Natural killer cell (primary cell): Measurements from ENCODE around the gene PHF14. TPM values are rescaled to one million over a fixed set of nuclear protein-coding genes. Genes with fewer than 3 reads are reported as not detected.

ENCODE experiments used
- ATAC-seq, 3 donors: fragments of 150-1000 bp in 2 of 3; fragments of 200-7000 bp in 1 of 3; cut with Tn5 transposase; 1 replicate in 1 of 3; 2 replicates in 2 of 3; pipeline ENCODE4 v1.10.0; 2021; ENCODE audit warnings: mild to moderate bottlenecking in 2 of 3, moderate library complexity in 2 of 3
- DNase-seq, 2 donors: peaks; one replicate each; pipeline versions ENCODE4 v3.0.0 to v3.0.0-alpha.2; 2013 to 2021; ENCODE audit warnings: mixed read lengths in 1 of 2
- H3K27ac ChIP-seq: one replicate; pipeline ENCODE4 v1.5.1; 2013; ENCODE audit warnings: mild to moderate bottlenecking, low read length
- H3K27me3 ChIP-seq: one replicate; pipeline ENCODE4 v1.6.1; 2013; ENCODE audit warnings: low read length; ENCODE audit not compliant: control insufficient read depth, insufficient read depth
- H3K36me3 ChIP-seq: one replicate; pipeline ENCODE4 v1.6.1; 2013; ENCODE audit warnings: low read length; ENCODE audit not compliant: control insufficient read depth, insufficient read depth
- H3K4me1 ChIP-seq: one replicate; pipeline ENCODE4 v1.6.1; 2013; ENCODE audit warnings: low read length; ENCODE audit not compliant: control insufficient read depth, insufficient read depth
- H3K4me3 ChIP-seq: one replicate; pipeline ENCODE4 v1.5.1; 2013; ENCODE audit warnings: low read length
- H3K9me3 ChIP-seq: one replicate; pipeline ENCODE4 v1.6.1; 2013; ENCODE audit warnings: low read length; ENCODE audit not compliant: control insufficient read depth, insufficient read depth
- H3K27ac Mint-ChIP-seq, 2 donors: one replicate each; pipeline ENCODE4 v1.8.0; 2022; ENCODE audit warnings: mild to moderate bottlenecking in 2 of 2, mixed read lengths in 2 of 2, moderate library complexity in 1 of 2
- H3K27me3 Mint-ChIP-seq, 2 donors: one replicate each; pipeline ENCODE4 v1.8.0; 2022; ENCODE audit warnings: low read depth in 2 of 2, mixed read lengths in 2 of 2
- H3K36me3 Mint-ChIP-seq: one replicate; pipeline ENCODE4 v1.8.0; 2022; ENCODE audit warnings: mixed read lengths
- H3K4me1 Mint-ChIP-seq, 2 donors: one replicate each; pipeline ENCODE4 v1.8.0; 2022; ENCODE audit warnings: mixed read lengths in 2 of 2
- H3K4me3 Mint-ChIP-seq: one replicate; pipeline ENCODE4 v1.8.0; 2022; ENCODE audit warnings: mild to moderate bottlenecking, moderate library complexity, mixed read lengths
- H3K9me3 Mint-ChIP-seq, 2 donors: one replicate each; pipeline ENCODE4 v1.8.0; 2022; ENCODE audit warnings: mixed read lengths in 2 of 2
- WGBS: methylation state at CpG from one replicate; pipeline ENCODE4 v1.1.7; 2013; ENCODE audit warnings: missing lambda C conversion rate; ENCODE audit not compliant: insufficient coverage; 5-methylcytosine and 5-hydroxymethylcytosine counted together
- intact Hi-C: fragments of 100-400 bp; cut with micrococcal nuclease; formaldehyde crosslinking; loops from one replicate; pipeline ENCODE4 v1.14.2; 2022
- total RNA-seq, 4 donors: library from RNA; stranded (reverse); fragments of 120-200 nt in 1 of 4; gene quantifications; one replicate each; pipeline versions ENCODE4 v1.2.3 to v1.2.4, GENCODE V29; 2013 to 2022
- TF ChIP-seq, protein P1 (sequence below): fragments of 200-600 bp; IDR thresholded peaks from one replicate; pipeline ENCODE4 v1.8.0; 2022; ENCODE audit warnings: antibody characterized with exemption

The PHF14 gene
- total RNA-seq, 3 donors from 2014 or later (not counting 1 experiment from before 2014, with no cell fraction given), result 23.6 to 30.8 (median 27.7) TPM

DNA sequence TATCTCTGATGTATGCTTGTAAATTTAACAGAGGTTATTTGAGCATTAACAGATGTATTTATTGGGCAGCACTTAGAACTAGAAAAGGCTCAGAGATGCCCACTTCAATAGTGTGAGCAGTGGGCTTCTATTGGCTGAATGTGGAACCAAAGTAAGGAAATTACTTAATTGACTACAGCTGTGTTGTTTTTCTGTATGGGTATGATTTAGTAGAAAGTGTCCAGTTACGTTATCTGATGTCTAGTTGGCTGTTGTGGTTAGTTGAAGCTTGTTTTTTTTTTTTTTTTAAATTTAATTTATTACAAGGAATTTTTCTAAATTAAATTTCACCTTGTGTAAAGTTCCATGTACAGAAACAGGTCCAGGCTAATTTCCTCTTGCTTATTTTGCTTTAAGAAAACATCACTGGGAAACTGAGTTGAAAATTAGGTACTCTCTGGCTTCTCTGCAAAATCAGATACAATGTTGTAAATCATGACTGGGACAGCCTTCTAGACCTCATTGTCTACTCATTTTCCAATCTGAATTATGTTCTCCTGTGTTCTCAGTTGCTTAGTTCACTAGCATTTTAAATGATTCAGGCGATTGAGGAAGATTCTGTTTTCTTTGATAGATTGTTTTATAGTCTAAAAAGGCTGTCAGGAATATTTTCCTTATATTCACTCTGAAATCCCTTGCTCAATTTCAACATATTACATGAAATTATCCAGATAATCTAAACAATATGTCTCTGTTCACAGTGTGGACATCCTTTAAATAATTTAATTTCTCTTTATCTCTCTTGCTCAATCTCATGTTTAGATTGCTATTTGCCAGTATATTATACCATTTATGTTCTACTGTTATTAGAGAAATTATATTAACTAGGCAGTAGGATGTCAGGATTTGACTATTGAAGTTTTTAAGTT, 53.0 kb downstream of the PHF14 start:
- H3K4me1 Mint-ChIP-seq, result peaks cover 18 to 20% of the 10 kb centered on the region in 2 donors
- no peak overlapping the region for H3K4me3 Mint-ChIP-seq
- H3K27ac Mint-ChIP-seq, result no peak overlapping the region
- intact Hi-C loops, result no loop called here
- H3K27me3 Mint-ChIP-seq, result no peaks in the 10 kb centered on the region
- WGBS, result no CpG with 5 or more reads among the region's 2 CpGs
- TF ChIP-seq, protein P1, sequence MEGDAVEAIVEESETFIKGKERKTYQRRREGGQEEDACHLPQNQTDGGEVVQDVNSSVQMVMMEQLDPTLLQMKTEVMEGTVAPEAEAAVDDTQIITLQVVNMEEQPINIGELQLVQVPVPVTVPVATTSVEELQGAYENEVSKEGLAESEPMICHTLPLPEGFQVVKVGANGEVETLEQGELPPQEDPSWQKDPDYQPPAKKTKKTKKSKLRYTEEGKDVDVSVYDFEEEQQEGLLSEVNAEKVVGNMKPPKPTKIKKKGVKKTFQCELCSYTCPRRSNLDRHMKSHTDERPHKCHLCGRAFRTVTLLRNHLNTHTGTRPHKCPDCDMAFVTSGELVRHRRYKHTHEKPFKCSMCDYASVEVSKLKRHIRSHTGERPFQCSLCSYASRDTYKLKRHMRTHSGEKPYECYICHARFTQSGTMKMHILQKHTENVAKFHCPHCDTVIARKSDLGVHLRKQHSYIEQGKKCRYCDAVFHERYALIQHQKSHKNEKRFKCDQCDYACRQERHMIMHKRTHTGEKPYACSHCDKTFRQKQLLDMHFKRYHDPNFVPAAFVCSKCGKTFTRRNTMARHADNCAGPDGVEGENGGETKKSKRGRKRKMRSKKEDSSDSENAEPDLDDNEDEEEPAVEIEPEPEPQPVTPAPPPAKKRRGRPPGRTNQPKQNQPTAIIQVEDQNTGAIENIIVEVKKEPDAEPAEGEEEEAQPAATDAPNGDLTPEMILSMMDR, result no peak
- Histone ChIP-seq H3K27me3 (no peaks in the 10 kb centered on the region), H3K4me3 (no peak overlapping the region), H3K4me1 (peaks cover 6% of the 10 kb centered on the region), H3K27ac (no peak overlapping the region), H3K36me3 (peaks cover 4% of the 10 kb centered on the region), H3K9me3 (no peaks in the 10 kb centered on the region)
- no peaks in the 10 kb centered on the region for H3K9me3 Mint-ChIP-seq
- peaks cover 9% of the 10 kb centered on the region for H3K36me3 Mint-ChIP-seq
- ATAC-seq (no peak), DNase-seq (no peak)

DNA sequence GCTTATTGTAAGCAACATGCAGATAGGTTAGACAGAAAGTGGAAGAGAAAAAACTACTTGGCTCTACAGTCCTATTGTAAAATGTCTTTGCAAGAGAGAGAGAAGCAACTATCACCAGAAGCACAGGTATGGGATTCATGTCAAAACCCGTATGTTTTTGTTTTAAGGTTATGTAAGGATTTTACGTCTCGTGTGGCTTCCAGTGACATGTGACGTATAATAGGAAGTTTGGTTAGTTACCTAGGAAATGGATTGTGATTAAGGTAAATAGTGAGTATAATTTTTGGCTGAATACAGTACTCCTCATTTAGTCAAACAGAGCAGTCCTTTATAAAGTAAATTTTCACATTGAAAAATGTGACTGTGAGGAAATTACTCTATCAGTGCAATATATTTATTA, 62.0 kb downstream of the PHF14 start:
- Histone ChIP-seq H3K27ac (no peak overlapping the region), H3K36me3 (peaks cover 14% of the 10 kb centered on the region), H3K9me3 (no peaks in the 10 kb centered on the region), H3K27me3 (no peaks in the 10 kb centered on the region), H3K4me3 (no peak overlapping the region), H3K4me1 (no peaks in the 10 kb centered on the region)
- H3K36me3 Mint-ChIP-seq, result peaks cover 11% of the 10 kb centered on the region
- ATAC-seq (no peak), DNase-seq (no peak)
- no peaks in the 10 kb centered on the region for H3K4me1 Mint-ChIP-seq
- H3K4me3 Mint-ChIP-seq, result no peak overlapping the region
- H3K27ac Mint-ChIP-seq, result no peak overlapping the region
- no peaks in the 10 kb centered on the region for H3K27me3 Mint-ChIP-seq
- H3K9me3 Mint-ChIP-seq, result no peaks in the 10 kb centered on the region
- intact Hi-C loops, result no loop called here
- TF ChIP-seq, protein P1, result no peak
- WGBS, result 91% methylated on average over 4 of the region's 4 CpGs

DNA sequence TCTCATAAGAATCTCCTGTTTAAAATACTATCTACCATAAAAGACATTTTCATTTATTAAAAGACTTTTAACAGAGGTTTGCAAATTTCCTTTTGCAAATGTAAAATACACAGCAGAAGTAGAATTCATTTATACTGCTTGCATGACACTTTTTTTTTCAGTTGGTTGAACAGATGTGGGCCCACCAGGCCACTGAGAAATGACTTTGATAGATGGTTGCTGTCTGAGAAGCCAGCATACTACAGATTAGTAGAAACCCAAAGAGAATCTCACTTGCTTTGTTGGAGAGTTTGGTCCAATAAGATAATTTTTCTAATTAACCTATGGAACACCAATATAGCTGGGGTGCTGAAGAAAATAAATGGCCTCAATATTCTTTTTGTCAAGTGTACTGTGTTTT, 66.3 kb downstream of the PHF14 start:
- TF ChIP-seq, protein P1, result no peak
- Mint-ChIP-seq H3K4me3 (no peak overlapping the region), H3K27me3 (no peaks in the 10 kb centered on the region), H3K36me3 (peaks cover 11% of the 10 kb centered on the region), H3K27ac (no peak overlapping the region), H3K4me1 (no peaks in the 10 kb centered on the region), H3K9me3 (no peaks in the 10 kb centered on the region)
- H3K36me3 ChIP-seq, result peaks cover 25% of the 10 kb centered on the region
- H3K9me3 ChIP-seq, result no peaks in the 10 kb centered on the region
- no peak overlapping the region for H3K27ac ChIP-seq
- H3K27me3 ChIP-seq, result no peaks in the 10 kb centered on the region
- no peak for ATAC-seq
- DNase-seq, result no peak
- H3K4me3 ChIP-seq, result no peak overlapping the region
- intact Hi-C loops, result no loop called here
- no peaks in the 10 kb centered on the region for H3K4me1 ChIP-seq
